Gastroesophageal sphincter (tissue), 4 donors: ENCODE measurements around the gene TRAK2. TPM values are rescaled to one million over a fixed set of nuclear protein-coding genes. Genes with fewer than 3 reads are reported as not detected.

Experiments
- ATAC-seq: fragments of 150-250 bp; one replicate; pipeline ENCODE4 v1.9.1; 2016; ENCODE audit warnings: mild to moderate bottlenecking, moderate library complexity
- H3K27ac ChIP-seq, 4 donors: fragments of 200-600 bp; sonication (generic) in 3 of 4; 1 replicate in 3 of 4; 2 replicates in 1 of 4; pipeline ENCODE4 v1.5.1; 2016 to 2019
- H3K27me3 ChIP-seq: fragments of 200-600 bp; sonication (generic); one replicate; pipeline ENCODE4 v1.5.1; 2019
- H3K36me3 ChIP-seq, 2 donors: fragments of 200-600 bp; sonication (generic); one replicate each; pipeline ENCODE4 v1.5.1; 2019; ENCODE audit warnings: control low read depth in 1 of 2
- H3K4me1 ChIP-seq, 3 donors: fragments of 200-600 bp; sonication (generic); 1 replicate in 2 of 3; 2 replicates in 1 of 3; pipeline ENCODE4 v1.5.1; 2016 to 2019; ENCODE audit warnings: control low read depth in 2 of 3
- H3K4me3 ChIP-seq, 2 donors: fragments of 200-600 bp; sonication (generic); one replicate each; pipeline ENCODE4 v1.5.1; 2019; ENCODE audit warnings: mild to moderate bottlenecking in 1 of 2, moderate library complexity in 1 of 2
- H3K9me3 ChIP-seq, 3 donors: fragments of 200-600 bp; sonication (generic); one replicate each; pipeline ENCODE4 v1.5.1; 2017 to 2019; ENCODE audit warnings: control low read depth in 2 of 3
- CTCF ChIP-seq, 4 experiments: fragments of 200-600 bp in 2 of 4; fragments of 450-650 bp in 2 of 4; sonication (generic) in 1 of 4; IDR thresholded peaks; one replicate each; pipeline ENCODE4 v1.5.1; 2017 to 2019; ENCODE audit warnings: antibody characterized with exemption in 4 of 4, mild to moderate bottlenecking in 2 of 4, moderate library complexity in 2 of 4
- EP300 ChIP-seq: sonication (generic); formaldehyde crosslinking; IDR thresholded peaks from one replicate; pipeline ENCODE4 v1.6.1; 2017; ENCODE audit warnings: antibody characterized with exemption, mild to moderate bottlenecking
- POLR2A ChIP-seq, 2 donors: fragments of 450-650 bp; IDR thresholded peaks; one replicate each; pipeline ENCODE4 v1.6.1; 2017; ENCODE audit warnings: antibody characterized with exemption in 2 of 2, mild to moderate bottlenecking in 2 of 2, moderate library complexity in 1 of 2
- POLR2AphosphoS5 ChIP-seq: sonication (generic); formaldehyde crosslinking; IDR thresholded peaks from one replicate; pipeline ENCODE4 v1.6.1; 2017; ENCODE audit warnings: antibody characterized with exemption
- WGBS, 2 donors: methylation state at CpG; one replicate each; pipeline ENCODE4 v1.1.5; 2018; ENCODE audit warnings: low coverage in 1 of 2; 5-methylcytosine and 5-hydroxymethylcytosine counted together
- total RNA-seq, 4 donors: library from RNA; depleted of rRNA; stranded (reverse); fragments of >200 nt; gene quantifications; one replicate each; pipeline ENCODE4 v1.1.0, GENCODE V29; 2016

The TRAK2 gene
- total RNA-seq, 4 donors from 2014 or later: 64.8 to 129 (median 105) TPM

DNA sequence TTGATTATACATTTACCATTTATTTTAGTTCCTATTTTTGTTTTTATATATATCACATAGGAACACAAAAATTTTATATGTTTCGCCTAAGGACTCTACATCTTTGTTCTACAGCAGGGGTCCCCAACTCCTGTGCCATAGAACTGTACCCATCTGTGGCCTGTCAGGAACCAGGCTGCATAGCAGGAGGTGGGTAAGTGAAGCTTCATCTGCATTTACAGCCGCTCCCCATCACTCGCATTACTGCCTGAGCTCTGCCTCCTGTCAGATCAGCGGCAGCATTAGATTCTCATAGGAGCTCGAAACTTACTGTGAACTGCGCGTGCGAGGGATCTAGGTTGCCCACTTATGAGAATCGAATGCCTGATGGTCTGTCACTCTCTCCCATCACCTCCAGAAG lies 25.3 kb downstream of the TRAK2 start:
- H3K4me1 ChIP-seq: peaks cover 0 to 67% (median 3%) of the 10 kb centered on the region in 3 donors
- TF ChIP-seq EP300 (no peak), POLR2A (IDR thresholded peaks at IDR 0.05) (no peak), CTCF (IDR thresholded peaks at IDR 0.05) (no peak), POLR2AphosphoS5 (no peak)
- 79% methylated on average over 5 of the region's 9 CpGs; no CpG with 5 or more reads in 1 of the 2 donors for WGBS, 2 donors
- no peaks in the 10 kb centered on the region for H3K36me3 ChIP-seq
- no peaks in the 10 kb centered on the region for H3K27me3 ChIP-seq
- H3K27ac ChIP-seq: no peak overlapping the region
- no peak for ATAC-seq
- H3K4me3 ChIP-seq: no peak overlapping the region
- no peaks in the 10 kb centered on the region for H3K9me3 ChIP-seq

DNA sequence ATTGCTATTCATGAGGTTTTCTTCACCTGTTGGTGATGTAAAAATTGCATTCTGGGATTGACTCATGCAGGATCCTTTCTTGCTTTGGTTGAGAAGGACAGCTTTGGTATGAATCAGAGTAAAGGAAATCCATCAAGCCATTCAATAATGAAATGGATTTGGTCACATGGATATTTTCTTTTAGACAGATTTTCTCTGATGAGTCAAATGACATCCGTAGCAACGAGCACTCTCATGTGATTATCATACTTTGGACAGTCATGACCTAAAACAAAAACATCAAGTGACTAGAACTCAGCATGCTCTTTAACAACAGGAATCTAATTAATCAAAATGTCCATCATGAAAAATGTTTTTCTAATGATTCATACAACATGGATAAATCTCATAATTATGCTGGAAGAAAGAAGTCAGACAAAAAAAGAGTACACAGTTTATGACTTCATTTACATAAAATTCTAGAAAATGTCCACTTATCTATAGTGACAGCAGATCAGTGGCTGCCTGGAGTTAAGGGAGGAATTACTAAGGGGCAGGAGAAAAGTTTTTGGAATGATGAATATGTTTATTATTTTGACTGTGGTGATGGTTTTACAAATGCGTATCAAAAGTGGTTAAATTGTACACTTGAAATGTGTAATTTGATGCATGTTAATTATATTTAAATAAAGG lies 30.7 kb downstream of the TRAK2 start:
- no peak overlapping the region for H3K4me3 ChIP-seq
- H3K27me3 ChIP-seq: no peaks in the 10 kb centered on the region
- peak; percentile 31 for TF ChIP-seq POLR2AphosphoS5
- no peak for TF ChIP-seq POLR2A (IDR thresholded peaks at IDR 0.05)
- peaks cover 0 to 75% (median 5%) of the 10 kb centered on the region in 3 donors for H3K4me1 ChIP-seq
- H3K9me3 ChIP-seq: no peaks in the 10 kb centered on the region
- 49 to 68% methylated on average over 3 of the region's 3 CpGs for WGBS, 2 donors
- H3K36me3 ChIP-seq: peaks cover 0 to 11% of the 10 kb centered on the region in 2 donors
- peak overlapping the region in 2 of 4 donors; percentile 16 to 55 for H3K27ac ChIP-seq
- ATAC-seq: peak; percentile 74

DNA sequence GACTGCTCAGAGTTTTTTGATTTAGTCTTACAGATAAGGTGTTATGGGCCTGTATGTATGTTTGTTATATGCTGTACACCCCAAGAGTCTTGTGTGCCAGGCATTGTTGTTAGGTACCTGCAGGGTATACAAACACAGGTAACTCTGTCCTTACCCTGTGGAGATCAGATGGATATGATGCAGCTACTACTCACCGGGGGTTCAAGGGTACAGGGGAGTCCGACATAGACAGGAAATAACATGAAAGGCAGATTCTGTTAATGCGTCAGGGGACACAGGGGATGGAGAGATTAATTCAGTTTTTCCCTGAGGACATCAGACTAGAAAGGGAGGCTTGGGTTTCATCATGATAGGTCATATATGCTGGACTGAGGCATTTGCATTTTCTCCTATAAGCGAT lies 31.3 kb downstream of the TRAK2 start:
- Histone ChIP-seq H3K27me3 (no peaks in the 10 kb centered on the region), H3K9me3 (no peaks in the 10 kb centered on the region), H3K4me3 (no peak overlapping the region), H3K36me3 (peaks cover 0 to 11% of the 10 kb centered on the region in 2 donors), H3K27ac (peak overlapping the region in 2 of 4 donors; percentile 16 to 55), H3K4me1 (peaks cover 0 to 75% (median 11%) of the 10 kb centered on the region in 3 donors)
- 83 to 87% methylated on average over 3 to 4 of the region's 4 CpGs for WGBS, 2 donors
- no peak for ATAC-seq
- TF ChIP-seq CTCF (IDR thresholded peaks at IDR 0.05) (no peak), EP300 (no peak), POLR2AphosphoS5 (no peak), POLR2A (IDR thresholded peaks at IDR 0.05) (no peak)

- peaks cover 7 to 75% (median 13%) of the 10 kb centered on the region in 3 donors for H3K4me1 ChIP-seq
- no peaks in the 10 kb centered on the region for H3K27me3 ChIP-seq
- 67 to 80% methylated on average over 2 to 3 of the region's 3 CpGs for WGBS, 2 donors
- H3K36me3 ChIP-seq: peaks cover 0 to 11% of the 10 kb centered on the region in 2 donors
- H3K9me3 ChIP-seq: no peaks in the 10 kb centered on the region
- no peak for ATAC-seq
- H3K4me3 ChIP-seq: no peak overlapping the region
- peak overlapping the region in 1 of 4 donors; percentile 16 for H3K27ac ChIP-seq
- no peak for TF ChIP-seq POLR2AphosphoS5
- no peak for TF ChIP-seq POLR2A (IDR thresholded peaks at IDR 0.05)
- TF ChIP-seq EP300: no peak
Observed at GRCh38 chr2:201419057-201419635, 32.1 kb downstream of the TRAK2 start.

DNA sequence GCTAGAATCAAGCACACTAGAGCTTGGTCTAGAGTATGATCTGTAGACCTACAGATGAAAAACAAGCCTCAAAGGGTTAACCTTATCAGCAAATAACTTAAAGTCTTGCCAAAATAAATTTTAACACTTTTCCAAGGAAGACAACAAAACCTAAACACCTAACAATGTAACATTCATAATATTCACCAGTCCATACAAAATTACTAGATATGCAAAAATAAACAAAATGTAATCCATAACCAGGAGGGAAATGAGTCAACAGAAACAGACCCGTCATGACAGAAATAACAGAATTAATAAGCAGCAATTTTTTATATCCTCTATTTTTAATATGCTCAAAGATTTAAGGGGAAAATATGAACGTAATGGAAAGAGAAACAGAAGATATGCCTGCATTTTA lies 36.1 kb downstream of the TRAK2 start:
- Histone ChIP-seq H3K27ac (peak overlapping the region in 3 of 4 donors; percentile 36 to 70 (median 38)), H3K27me3 (no peaks in the 10 kb centered on the region), H3K9me3 (no peaks in the 10 kb centered on the region), H3K4me3 (no peak overlapping the region), H3K36me3 (peaks cover 0 to 9% of the 10 kb centered on the region in 2 donors), H3K4me1 (peaks cover 11 to 73% (median 24%) of the 10 kb centered on the region in 3 donors)
- 3 to 6% methylated on average over 2 of the region's 2 CpGs for WGBS, 2 donors
- no peak for ATAC-seq
- TF ChIP-seq POLR2AphosphoS5 (no peak), EP300 (no peak)

DNA sequence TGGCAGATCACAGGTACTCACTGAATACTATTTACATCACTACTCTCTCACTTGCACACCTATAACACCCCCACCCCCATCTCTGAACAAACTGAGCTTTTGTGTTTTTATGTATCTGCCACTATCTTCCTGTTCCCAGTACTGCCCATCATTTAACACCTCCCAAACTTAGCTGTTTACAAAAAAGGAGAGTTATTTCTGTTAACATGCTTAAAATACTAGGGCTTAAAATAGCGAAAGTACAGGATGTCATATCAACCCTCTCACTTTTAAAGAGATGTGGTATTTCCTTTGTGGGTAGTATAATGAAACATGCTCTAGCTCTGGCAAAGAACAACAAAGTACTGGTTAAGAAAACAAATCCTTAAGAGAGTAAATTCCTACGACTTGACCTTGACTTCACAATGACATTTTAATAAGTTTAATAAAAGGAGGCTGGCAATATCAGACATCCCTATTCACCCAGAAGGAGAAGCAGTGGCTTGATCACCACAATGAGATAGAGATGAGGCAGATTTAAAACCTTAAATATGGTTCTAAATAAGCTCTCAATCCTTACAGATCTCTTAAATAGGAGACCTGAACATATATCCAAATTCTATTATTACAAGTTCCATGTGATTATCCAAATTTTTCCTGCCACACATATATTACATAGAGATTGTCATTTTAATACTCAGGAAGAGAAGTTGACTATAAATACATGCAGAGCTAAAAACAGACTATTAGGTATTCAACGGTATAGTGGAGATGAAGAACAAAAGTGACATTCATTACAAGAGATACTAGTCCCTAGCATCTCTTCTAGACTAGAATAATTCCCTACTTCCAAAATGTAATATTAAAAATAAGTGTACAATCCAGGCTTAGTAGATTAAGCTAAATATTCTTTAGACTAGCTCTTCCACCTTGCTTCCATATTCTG lies 36.9 kb downstream of the TRAK2 start:
- Histone ChIP-seq H3K4me3 (no peak overlapping the region), H3K27me3 (no peaks in the 10 kb centered on the region), H3K9me3 (no peaks in the 10 kb centered on the region), H3K36me3 (peaks cover 0 to under 1% of the 10 kb centered on the region in 2 donors), H3K27ac (peak overlapping the region; percentile 36 to 70 (median 53)), H3K4me1 (peaks cover 11 to 74% (median 24%) of the 10 kb centered on the region in 3 donors)
- TF ChIP-seq POLR2AphosphoS5 (peak; percentile 12), EP300 (no peak)
- WGBS, 2 donors: 4 to 17% methylated on average over 3 of the region's 3 CpGs
- ATAC-seq: peak; percentile 55
